GM18526 (cell line): ENCODE measurements around the gene SLC5A6.

ENCODE experiments used
- POLR2A ChIP-seq: IDR thresholded peaks from 3 replicates; pipeline ENCODE4 v1.6.1; 2011; ENCODE audit not compliant: insufficient read length; ENCODE audit errors: extremely low read depth

SLC5A6 gene

GRCh38 chr2:27211943-27212625, at the start of gene SLC5A6, which contains the start of gene ATRAID:
TSS of gene SLC5A6 (minus strand) at chr2:27212268. CDS start at chr2:27207650, 4,618 bp downstream.
TSS of gene ATRAID (plus strand) at chr2:27212041. CDS start at chr2:27212369, 328 bp downstream.
- peak; percentile 87 for TF ChIP-seq POLR2A

DNA sequence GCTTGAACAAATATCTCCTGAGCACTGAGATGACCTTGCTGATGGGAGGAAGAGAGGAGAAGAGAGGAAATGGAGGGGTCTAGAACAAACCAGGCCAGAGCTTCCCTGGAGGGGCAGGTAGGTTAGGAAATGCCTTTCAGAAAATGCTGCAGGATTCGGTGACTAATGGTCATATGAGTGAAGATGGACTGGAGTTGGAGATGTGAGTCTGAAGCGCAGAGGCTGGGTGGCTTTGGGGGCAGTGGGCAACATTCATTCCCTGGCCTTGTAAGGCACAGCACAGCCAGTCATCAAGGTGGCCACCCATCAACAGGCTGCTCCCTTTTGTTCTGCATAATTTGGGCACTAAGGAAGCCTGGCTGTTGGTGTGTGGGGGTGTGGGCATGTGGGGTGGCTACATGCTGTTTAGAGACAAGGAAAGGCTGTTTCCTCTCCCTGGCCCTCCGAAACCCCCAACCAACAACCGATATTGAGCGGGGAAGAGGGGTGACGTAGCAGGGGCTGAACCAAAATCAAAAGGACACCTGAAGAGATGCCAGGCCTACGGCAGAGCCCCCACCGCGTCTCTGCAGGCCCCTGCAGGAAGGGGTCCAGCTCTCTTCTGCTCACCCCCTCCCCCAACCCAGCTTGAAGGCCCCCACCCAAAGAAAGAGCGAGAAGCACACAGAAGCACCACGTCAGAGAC, 49.3 kb upstream of the SLC5A6 start:
- no peak for TF ChIP-seq POLR2A

DNA sequence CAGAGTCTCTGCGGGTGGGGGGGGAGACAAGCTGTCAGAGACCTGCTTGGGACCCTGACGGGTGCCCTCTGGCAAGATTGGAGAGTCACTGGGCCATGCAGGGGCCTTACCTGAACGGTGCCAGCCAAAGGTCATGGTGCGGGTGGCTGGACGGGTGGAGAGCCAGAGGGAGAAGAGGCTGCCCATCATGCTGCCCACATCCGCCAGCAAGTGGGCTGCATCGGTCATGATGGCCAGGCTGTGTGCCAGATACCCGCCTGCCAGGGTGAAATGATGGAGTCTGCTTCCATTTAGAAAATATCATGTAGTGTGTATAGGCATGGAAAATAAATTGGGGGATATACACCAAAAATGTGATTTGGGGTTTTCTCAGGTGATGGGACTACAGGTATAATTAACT, 46.0 kb upstream of the SLC5A6 start:
- TF ChIP-seq POLR2A, result no peak

- TF ChIP-seq POLR2A, result no peak
Measured at GRCh38 chr2:27256855-27257454, 44.9 kb upstream of the SLC5A6 start.

DNA sequence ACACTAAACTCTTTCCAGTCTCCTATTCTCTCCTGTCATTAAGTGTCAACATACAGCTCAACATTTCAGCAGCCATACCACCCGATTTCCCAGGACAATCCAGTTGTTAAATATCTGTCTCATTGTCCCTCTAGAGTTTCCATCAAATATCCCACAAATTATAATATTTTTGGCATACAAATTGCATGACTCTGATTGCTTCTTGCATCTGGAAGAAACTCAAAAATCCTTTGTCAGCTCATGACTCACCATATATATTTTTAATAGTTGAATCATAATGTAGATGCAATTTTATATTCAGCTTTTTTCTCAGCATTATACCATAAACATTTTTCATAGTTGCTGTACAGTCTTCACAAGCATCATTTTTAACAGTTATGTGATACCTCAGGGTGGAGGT, 43.6 kb upstream of the SLC5A6 start:
- TF ChIP-seq POLR2A, result no peak

DNA sequence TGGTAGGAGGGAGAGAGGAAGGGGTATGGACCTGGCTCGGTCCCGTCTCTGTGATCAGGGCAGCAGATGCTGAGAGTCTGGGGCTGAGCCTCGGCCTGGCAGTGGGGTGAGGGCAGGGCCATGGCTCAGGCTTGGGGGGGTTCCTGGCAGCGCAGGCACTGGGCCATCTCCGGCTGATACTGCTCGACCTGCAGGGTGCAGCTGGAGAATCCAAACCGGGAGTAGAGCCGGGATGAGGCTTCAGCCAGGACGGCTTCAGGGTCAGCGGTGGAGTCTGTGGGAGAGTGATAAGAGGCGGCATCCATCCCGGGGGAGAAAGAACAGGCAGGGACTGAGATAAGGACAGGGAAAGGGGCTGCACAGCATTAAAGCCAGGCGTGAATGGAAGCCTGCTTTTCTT, 43.1 kb upstream of the SLC5A6 start:
- no peak for TF ChIP-seq POLR2A

GRCh38 chr2:27251766-27252165, 39.7 kb upstream of the SLC5A6 start:
- TF ChIP-seq POLR2A, result no peak

GRCh38 chr2:27250652-27251379, 38.7 kb upstream of the SLC5A6 start:
- TF ChIP-seq POLR2A, result no peak

DNA sequence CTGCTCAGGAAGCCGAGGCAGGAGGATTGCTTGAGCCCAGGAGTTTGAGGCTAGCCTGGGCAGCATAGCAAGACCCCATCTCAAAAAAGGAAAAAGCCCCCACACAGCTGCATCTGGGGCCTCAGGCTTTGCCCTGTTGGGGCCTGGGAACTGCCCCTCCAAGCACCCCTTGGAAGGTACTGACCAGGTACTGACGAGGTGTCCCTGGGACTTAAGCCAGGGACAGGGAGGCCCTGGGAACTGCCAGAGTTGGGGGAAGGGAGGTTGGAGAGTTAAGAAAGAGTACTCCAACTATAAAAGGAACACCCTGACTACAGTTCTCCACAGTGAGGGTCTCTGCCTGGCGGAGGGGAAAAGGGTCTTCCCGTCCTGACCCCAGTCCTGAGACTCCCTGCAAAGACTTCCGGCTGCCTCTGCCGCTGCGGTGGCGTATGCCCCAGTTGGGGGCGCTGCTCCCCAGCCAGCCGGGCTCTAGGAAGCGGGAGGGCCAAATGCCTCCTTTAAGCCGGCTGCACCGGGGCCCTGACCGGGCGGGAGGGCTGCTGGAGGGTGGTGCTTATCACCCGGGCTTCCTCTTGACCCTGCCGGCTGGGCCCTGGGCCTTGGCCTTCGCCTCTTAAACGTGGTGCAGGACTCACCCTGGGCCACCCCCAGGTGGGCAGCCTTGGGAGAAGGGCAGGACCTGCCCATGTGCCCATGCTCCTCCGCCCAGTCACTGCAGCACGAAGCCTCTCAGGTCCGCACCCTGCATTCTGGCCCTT, 38.0 kb upstream of the SLC5A6 start:
- no peak for TF ChIP-seq POLR2A

- TF ChIP-seq POLR2A, result no peak
Measured at GRCh38 chr2:27249159-27249890, 37.3 kb upstream of the SLC5A6 start.

DNA sequence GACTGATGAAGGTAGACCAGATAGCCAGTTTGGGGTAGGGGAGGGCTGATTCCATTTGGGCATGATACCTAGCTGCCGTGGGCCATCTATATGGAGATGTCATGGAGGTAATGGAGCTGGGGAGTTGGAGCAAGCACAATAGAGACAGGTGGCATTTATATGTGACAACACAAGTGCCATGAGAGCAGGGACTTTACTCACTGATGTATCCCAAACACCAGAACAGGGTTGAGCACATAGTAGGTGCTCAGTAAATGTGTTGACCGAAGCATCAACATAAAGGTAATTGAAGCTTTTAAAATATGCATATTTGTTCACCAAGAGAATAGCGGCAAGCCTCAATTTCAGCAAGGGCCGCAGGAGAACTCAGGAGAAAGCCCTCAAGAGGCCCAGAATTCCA, 35.8 kb upstream of the SLC5A6 start:
- TF ChIP-seq POLR2A, result no peak

GRCh38 chr2:27245626-27246025, 33.6 kb upstream of the SLC5A6 start:
- no peak for TF ChIP-seq POLR2A

GRCh38 chr2:27245116-27245515, 33.0 kb upstream of the SLC5A6 start:
- TF ChIP-seq POLR2A, result no peak

- TF ChIP-seq POLR2A, result no peak
Measured at GRCh38 chr2:27243391-27244130, 31.5 kb upstream of the SLC5A6 start.

GRCh38 chr2:27242614-27242951, 30.5 kb upstream of the SLC5A6 start:
- TF ChIP-seq POLR2A, result no peak
